Measurements from ENCODE around the gene ZNF343. TPM values are rescaled to one million over a fixed set of nuclear protein-coding genes. Genes with fewer than 3 reads are reported as not detected.

ZNF343 gene
- total RNA-seq, 1 experiment from 2014 or later = 3.4 TPM

DNA sequence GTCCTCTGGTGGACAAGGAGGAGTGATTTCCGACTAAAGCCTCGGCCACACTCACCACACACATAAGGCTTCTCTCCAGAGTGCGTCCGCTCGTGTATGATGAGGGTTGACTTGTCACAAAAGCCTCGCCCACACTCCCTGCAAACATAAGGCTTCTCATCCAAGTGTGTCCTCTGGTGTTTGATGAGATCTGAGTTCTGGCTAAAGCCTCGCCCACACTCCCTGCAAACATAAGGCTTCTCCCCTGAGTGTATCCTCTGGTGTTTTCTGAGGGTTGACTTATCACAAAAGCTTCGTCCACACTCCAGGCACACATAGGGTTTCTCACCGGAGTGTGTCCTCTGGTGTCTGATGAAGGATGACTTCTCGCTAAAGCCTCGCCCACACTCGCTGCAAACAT lies 25.2 kb downstream of the ZNF343 start:
- H3K79me2 ChIP-seq (ENCODE audit: insufficient read depth, low read length) = no peaks in the 10 kb centered on the region
- H2BK15ac ChIP-seq (ENCODE audit: low read depth, low read length) = no peak overlapping the region
- no peak overlapping the region for H3K18ac ChIP-seq (ENCODE audit: insufficient read length, low read depth, low read length)
- H3K4me3 Mint-ChIP-seq = no peak overlapping the region
- TF ChIP-seq, protein P1, sequence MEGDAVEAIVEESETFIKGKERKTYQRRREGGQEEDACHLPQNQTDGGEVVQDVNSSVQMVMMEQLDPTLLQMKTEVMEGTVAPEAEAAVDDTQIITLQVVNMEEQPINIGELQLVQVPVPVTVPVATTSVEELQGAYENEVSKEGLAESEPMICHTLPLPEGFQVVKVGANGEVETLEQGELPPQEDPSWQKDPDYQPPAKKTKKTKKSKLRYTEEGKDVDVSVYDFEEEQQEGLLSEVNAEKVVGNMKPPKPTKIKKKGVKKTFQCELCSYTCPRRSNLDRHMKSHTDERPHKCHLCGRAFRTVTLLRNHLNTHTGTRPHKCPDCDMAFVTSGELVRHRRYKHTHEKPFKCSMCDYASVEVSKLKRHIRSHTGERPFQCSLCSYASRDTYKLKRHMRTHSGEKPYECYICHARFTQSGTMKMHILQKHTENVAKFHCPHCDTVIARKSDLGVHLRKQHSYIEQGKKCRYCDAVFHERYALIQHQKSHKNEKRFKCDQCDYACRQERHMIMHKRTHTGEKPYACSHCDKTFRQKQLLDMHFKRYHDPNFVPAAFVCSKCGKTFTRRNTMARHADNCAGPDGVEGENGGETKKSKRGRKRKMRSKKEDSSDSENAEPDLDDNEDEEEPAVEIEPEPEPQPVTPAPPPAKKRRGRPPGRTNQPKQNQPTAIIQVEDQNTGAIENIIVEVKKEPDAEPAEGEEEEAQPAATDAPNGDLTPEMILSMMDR (conservative IDR thresholded peaks at IDR 0.05) = no peak
- H3K4me1 ChIP-seq (ENCODE audit: insufficient read depth, low read length) = no peaks in the 10 kb centered on the region
- no peak overlapping the region for H3K4me2 ChIP-seq (ENCODE audit: insufficient read depth, insufficient read length, low read length)
- H3K9ac ChIP-seq (ENCODE audit: extremely low read depth, insufficient read length, low read length) = no peak overlapping the region
- H3K9me3 ChIP-seq (ENCODE audit: control insufficient read depth, low read depth, low read length) = no peaks in the 10 kb centered on the region
- no peak overlapping the region for H2BK5ac ChIP-seq (ENCODE audit: insufficient read length, low read length)
- H3K27me3 ChIP-seq (ENCODE audit: insufficient read depth, low read length) = no peaks in the 10 kb centered on the region
- H2BK120ac ChIP-seq (ENCODE audit: low read depth, low read length, poor library complexity, severe bottlenecking) = no peak overlapping the region
- peaks cover 0 to 5% of the 10 kb centered on the region in 2 experiments; a peak in 1 of 4 replicates for H3K4me1 Mint-ChIP-seq
- no peak overlapping the region for H3K23ac ChIP-seq (ENCODE audit: insufficient read length, low read depth, low read length)
- H3T11ph ChIP-seq (ENCODE audit: low read length) = no peak overlapping the region
- no peaks in the 10 kb centered on the region for H3K79me1 ChIP-seq (ENCODE audit: insufficient read depth, low read depth, low read length, poor library complexity, severe bottlenecking)
- no peaks in the 10 kb centered on the region for H4K20me1 ChIP-seq (ENCODE audit: control insufficient read depth, insufficient read depth, insufficient read length)
- no peak overlapping the region for H3K56ac ChIP-seq (ENCODE audit: insufficient read length, low read depth, low read length)
- H3K27me3 Mint-ChIP-seq (ENCODE audit: low read depth) = peaks cover 8% of the 10 kb centered on the region
- H2AK5ac ChIP-seq (ENCODE audit: insufficient read length, low read length) = no peak overlapping the region
- no peak overlapping the region for H2AFZ ChIP-seq (ENCODE audit: low read length)
- no peaks in the 10 kb centered on the region for H3K23me2 ChIP-seq (ENCODE audit: insufficient read length, low read depth, low read length, poor library complexity, severe bottlenecking)
- H2BK20ac ChIP-seq (ENCODE audit: low read depth, low read length, poor library complexity, severe bottlenecking) = no peak overlapping the region
- no peak overlapping the region for H3K4ac ChIP-seq (ENCODE audit: low read depth, low read length)
- H3K27ac Mint-ChIP-seq = no peak overlapping the region
- no peak overlapping the region for H3K14ac ChIP-seq (ENCODE audit: insufficient read depth, low read length)
- peaks cover 0 to 13% (median 10%) of the 10 kb centered on the region in 3 experiments; a peak in 2 of 7 replicates for H3K36me3 Mint-ChIP-seq (ENCODE audit: insufficient read depth in 1 of 3, low read depth in 3 of 3)
- no peak overlapping the region for H3K27ac ChIP-seq (ENCODE audit: insufficient read length, low read depth, low read length)
- H4K5ac ChIP-seq (ENCODE audit: insufficient read length, low read depth, low read length) = no peak overlapping the region
- no peak for DNase-seq
- H2BK12ac ChIP-seq (ENCODE audit: insufficient read length, low read depth, low read length) = no peak overlapping the region
- no CpG with 5 or more reads among the region's 12 CpGs for WGBS (ENCODE audit: extremely low coverage, insufficient read length, low lambda C conversion rate)
- no peak overlapping the region for H4K91ac ChIP-seq (ENCODE audit: insufficient read length, low read depth, low read length)
- H3K9me3 Mint-ChIP-seq = no peaks in the 10 kb centered on the region
- H4K8ac ChIP-seq (replicated peaks; ENCODE audit: insufficient read length, low read depth, low read length) = no peak overlapping the region
